Immature natural killer cell (primary cell): Measurements from ENCODE around the gene MORC4. TPM values are rescaled to one million over a fixed set of nuclear protein-coding genes. Genes with fewer than 3 reads are reported as not detected.

Experiments
- DNase-seq, 3 donors: peaks; one replicate each; pipeline ENCODE4 v3.0.0; 2022; ENCODE audit warnings: mixed read lengths in 1 of 3
- H3K27ac Mint-ChIP-seq, 6 donors: one replicate each; pipeline ENCODE4 v1.8.0; 2020; ENCODE audit warnings: mixed read lengths in 6 of 6, mild to moderate bottlenecking in 5 of 6, inconsistent platforms in 4 of 6, moderate library complexity in 3 of 6
- H3K27me3 Mint-ChIP-seq, 3 donors: one replicate each; pipeline ENCODE4 v1.8.0; 2020 to 2021; ENCODE audit warnings: low read depth in 3 of 3, mild to moderate bottlenecking in 3 of 3, mixed read lengths in 3 of 3, moderate library complexity in 3 of 3, inconsistent platforms in 1 of 3
- H3K36me3 Mint-ChIP-seq, 3 donors: one replicate each; pipeline ENCODE4 v1.8.0; 2020; ENCODE audit warnings: mixed read lengths in 3 of 3, inconsistent platforms in 2 of 3, mild to moderate bottlenecking in 2 of 3
- H3K4me1 Mint-ChIP-seq, 2 donors: one replicate each; pipeline ENCODE4 v1.8.0; 2020; ENCODE audit warnings: inconsistent platforms in 2 of 2, mild to moderate bottlenecking in 2 of 2, mixed read lengths in 2 of 2, moderate library complexity in 1 of 2
- H3K4me3 Mint-ChIP-seq, 5 donors: one replicate each; pipeline ENCODE4 v1.8.0; 2020; ENCODE audit warnings: mild to moderate bottlenecking in 5 of 5, mixed read lengths in 5 of 5, inconsistent platforms in 3 of 5, moderate library complexity in 3 of 5
- H3K9me3 Mint-ChIP-seq, 6 donors: one replicate each; pipeline ENCODE4 v1.8.0; 2020; ENCODE audit warnings: mild to moderate bottlenecking in 6 of 6, mixed read lengths in 6 of 6, inconsistent platforms in 4 of 6, moderate library complexity in 3 of 6
- polyA plus RNA-seq, 3 donors: library from polyadenylated mRNA; unstranded; fragments of 300-500 nt; fragmentation: Illumina TruSeq; gene quantifications; one replicate each; pipeline ENCODE4 v1.2.3, GENCODE V29; 2021

The MORC4 gene
- polyA plus RNA-seq, 3 donors from 2014 or later = 2.3 to 2.9 (median 2.5) TPM

DNA sequence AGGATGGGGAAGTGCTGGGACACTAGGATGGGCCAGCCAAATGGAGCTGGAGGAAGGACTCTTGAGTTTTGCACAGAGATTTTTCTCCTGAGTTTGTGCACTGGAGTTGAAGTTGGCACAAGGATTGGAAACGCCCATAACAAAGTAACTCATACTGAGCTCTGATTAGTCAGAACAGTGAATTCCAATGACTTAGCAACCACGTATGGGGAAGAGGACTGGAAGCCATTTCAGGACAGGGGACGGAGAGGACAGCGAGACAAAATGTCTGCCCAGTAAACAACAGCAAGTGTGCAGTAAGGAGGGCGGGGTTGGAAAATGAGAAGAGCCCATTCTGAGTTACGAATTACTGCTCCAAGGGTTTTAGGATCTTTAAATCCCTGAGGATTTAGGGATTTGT lies 102.8 kb downstream of the MORC4 start:
- H3K27ac Mint-ChIP-seq = no peak overlapping the region
- peaks cover 1 to 9% (median 5%) of the 10 kb centered on the region in 3 donors for H3K27me3 Mint-ChIP-seq

DNA sequence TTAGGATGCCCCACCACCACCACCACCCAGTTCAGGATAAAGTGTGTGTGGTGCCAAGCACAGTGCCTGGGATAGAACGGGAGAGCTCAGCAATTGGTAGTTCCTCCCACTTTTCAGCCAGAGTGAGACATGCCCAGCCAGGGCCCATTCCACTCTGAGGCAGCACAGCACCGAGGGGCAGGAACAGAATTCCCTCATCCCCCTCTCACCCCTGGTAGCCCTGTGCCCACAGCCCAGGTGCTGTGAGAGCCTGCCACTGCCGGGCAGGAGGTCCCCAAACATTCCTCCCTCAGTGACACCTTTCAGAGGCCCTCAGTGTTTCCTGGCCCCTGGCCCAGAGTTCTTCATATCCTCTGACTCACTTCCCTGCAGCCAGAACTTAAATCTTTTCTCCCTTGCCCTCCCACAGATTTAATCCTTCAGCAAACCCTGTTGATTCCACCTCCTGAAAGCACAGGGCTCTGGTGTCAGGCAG lies 105.0 kb downstream of the MORC4 start:
- Mint-ChIP-seq H3K27ac (no peak overlapping the region), H3K27me3 (peaks cover 0 to 12% (median 8%) of the 10 kb centered on the region in 3 donors), H3K4me3 (no peak overlapping the region), H3K4me1 (no peaks in the 10 kb centered on the region), H3K9me3 (peaks cover 0 to 2% (median 0%) of the 10 kb centered on the region in 6 donors), H3K36me3 (no peaks in the 10 kb centered on the region)
- DNase-seq = no peak

More for the DNA sequence above, 102.8 kb downstream of the MORC4 start:
- Mint-ChIP-seq H3K4me3 (no peak overlapping the region), H3K9me3 (peaks cover 0 to 2% (median 0%) of the 10 kb centered on the region in 6 donors), H3K4me1 (no peaks in the 10 kb centered on the region), H3K36me3 (no peaks in the 10 kb centered on the region)
- no peak for DNase-seq

DNA sequence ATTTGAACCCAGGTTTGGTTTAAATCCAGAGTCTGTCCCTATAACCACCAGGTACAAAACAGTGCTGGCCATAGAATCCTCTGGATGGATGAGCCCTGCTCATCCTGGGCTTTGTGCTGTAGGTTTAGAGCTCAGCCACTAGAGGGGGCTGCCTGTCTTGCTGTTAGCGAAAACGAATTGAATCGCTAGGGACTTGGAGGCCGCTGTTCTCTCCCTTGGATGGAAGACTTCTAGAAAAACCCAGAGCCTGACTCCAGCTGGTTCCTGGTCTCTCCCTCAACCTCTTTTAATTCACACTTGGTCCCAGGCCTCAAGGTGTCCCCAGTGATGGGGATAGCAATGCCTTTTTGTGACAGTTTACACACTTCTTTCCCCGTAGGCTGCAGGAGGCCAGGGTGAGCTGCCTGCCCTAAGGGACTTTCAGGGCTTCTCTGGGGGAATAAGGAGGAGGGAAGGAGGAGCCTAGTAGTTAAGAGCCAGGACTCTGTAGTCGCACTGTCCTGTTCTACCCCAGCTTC lies 105.6 kb downstream of the MORC4 start:
- H3K4me1 Mint-ChIP-seq = no peaks in the 10 kb centered on the region
- H3K36me3 Mint-ChIP-seq = no peaks in the 10 kb centered on the region
- peak; percentile 26 to 37 (median 27) for DNase-seq
- peaks cover 0 to 18% (median 11%) of the 10 kb centered on the region in 3 donors for H3K27me3 Mint-ChIP-seq
- no peak overlapping the region for H3K4me3 Mint-ChIP-seq
- H3K9me3 Mint-ChIP-seq = peaks cover 0 to 2% (median 0%) of the 10 kb centered on the region in 6 donors
- no peak overlapping the region for H3K27ac Mint-ChIP-seq

DNA sequence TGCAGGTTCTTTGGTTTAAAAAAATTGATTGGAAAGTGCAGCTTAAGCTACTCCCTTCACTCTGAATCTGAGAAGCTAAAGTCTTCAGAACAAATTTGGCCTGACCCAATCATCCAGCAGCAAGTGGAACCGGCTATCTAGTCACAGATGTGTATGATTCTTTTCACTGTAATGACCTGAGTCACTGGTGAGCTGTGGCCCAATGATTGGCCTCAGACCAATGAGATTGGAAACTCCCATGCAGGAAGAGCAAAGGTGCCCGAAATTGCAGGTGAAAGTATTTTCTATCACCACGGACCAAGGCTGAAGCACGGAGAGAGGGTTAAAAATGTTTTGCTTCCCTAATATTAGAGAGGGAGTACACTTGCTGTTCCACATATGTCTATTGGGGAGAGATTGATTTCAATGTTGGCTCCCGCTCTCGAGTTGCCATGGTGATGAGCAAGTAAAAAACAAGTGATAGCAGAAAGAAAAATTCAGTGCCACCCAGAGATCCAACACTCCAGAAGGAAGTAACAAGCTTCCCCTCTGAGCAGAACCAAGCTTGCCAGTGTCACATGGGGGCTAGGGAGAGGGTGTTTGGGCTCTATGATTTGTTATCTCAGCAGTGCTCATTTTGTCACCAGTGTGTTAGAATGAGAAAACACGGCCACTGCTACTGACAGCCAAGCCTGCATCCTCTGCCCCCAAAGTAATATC lies 108.1 kb downstream of the MORC4 start:
- Mint-ChIP-seq H3K9me3 (peaks cover 0 to 2% (median 0%) of the 10 kb centered on the region in 6 donors), H3K27ac (no peak overlapping the region), H3K4me3 (no peak overlapping the region)

More for the DNA sequence above, 108.1 kb downstream of the MORC4 start:
- no peaks in the 10 kb centered on the region for H3K36me3 Mint-ChIP-seq
- H3K4me1 Mint-ChIP-seq = no peaks in the 10 kb centered on the region
- peaks cover 0 to 23% (median 14%) of the 10 kb centered on the region in 3 donors for H3K27me3 Mint-ChIP-seq
- no peak for DNase-seq

Other genes starting within 250 kb of the MORC4 start
- gene TBC1D8B, start 197.5 kb downstream of the MORC4 start, polyA plus RNA-seq = under 1 TPM in 1 of 3 donors, not detected in 2; 0.07 TPM
- gene RIPPLY1, start 96.9 kb downstream of the MORC4 start, polyA plus RNA-seq = not detected
- not detected for gene CLDN2, start 79.8 kb downstream of the MORC4 start, polyA plus RNA-seq
- gene RBM41, start 118.6 kb upstream of the MORC4 start, polyA plus RNA-seq = 10 to 100 TPM in 2 of 3 donors, 1 to 10 TPM in 1; 7.7 to 16.7 (median 12.0) TPM
- 1 to 10 TPM in 2 of 3 donors, not detected in 1; 1.3 to 1.7 TPM for gene NUP62CL, start 206.2 kb upstream of the MORC4 start, polyA plus RNA-seq
- not detected for gene DNAAF6, start 206.4 kb upstream of the MORC4 start, polyA plus RNA-seq